Osteocyte (in vitro differentiated cells): ENCODE measurements around the gene RTN4RL1. TPM values are rescaled to one million over a fixed set of nuclear protein-coding genes. Genes with fewer than 3 reads are reported as not detected.

Source experiments
- DNase-seq: peaks from one replicate; pipeline ENCODE4 v3.0.0; 2021; ENCODE audit warnings: mixed read lengths; ENCODE audit not compliant: unreplicated experiment; ENCODE audit errors: extremely low spot score
- H3K27ac Mint-ChIP-seq: one replicate; pipeline ENCODE4 v1.8.0; 2021; ENCODE audit warnings: mild to moderate bottlenecking, mixed read lengths; ENCODE audit not compliant: unreplicated experiment
- H3K27me3 Mint-ChIP-seq: one replicate; pipeline ENCODE4 v1.8.0; 2021; ENCODE audit warnings: mixed read lengths; ENCODE audit not compliant: unreplicated experiment
- H3K36me3 Mint-ChIP-seq: one replicate; pipeline ENCODE4 v1.8.0; 2021; ENCODE audit warnings: mixed read lengths; ENCODE audit not compliant: unreplicated experiment
- H3K4me1 Mint-ChIP-seq: one replicate; pipeline ENCODE4 v1.8.0; 2021; ENCODE audit warnings: mixed read lengths; ENCODE audit not compliant: unreplicated experiment
- H3K4me3 Mint-ChIP-seq: one replicate; pipeline ENCODE4 v1.8.0; 2021; ENCODE audit warnings: mild to moderate bottlenecking, moderate library complexity, mixed read lengths; ENCODE audit not compliant: unreplicated experiment
- H3K9me3 Mint-ChIP-seq: one replicate; pipeline ENCODE4 v1.8.0; 2021; ENCODE audit warnings: mixed read lengths; ENCODE audit not compliant: unreplicated experiment
- total RNA-seq: library from RNA; stranded (reverse); gene quantifications from 2 replicates; pipeline ENCODE4 v1.2.1, GENCODE V29; 2021
- TF ChIP-seq, protein P1 (sequence below): fragments of 200-600 bp; sonication (generic); IDR thresholded peaks from 2 replicates; pipeline ENCODE4 v1.5.0; 2021; ENCODE audit warnings: antibody characterized with exemption, mild to moderate bottlenecking, moderate library complexity

The RTN4RL1 gene
- total RNA-seq, 1 donor from 2014 or later, result 3.7 TPM

DNA sequence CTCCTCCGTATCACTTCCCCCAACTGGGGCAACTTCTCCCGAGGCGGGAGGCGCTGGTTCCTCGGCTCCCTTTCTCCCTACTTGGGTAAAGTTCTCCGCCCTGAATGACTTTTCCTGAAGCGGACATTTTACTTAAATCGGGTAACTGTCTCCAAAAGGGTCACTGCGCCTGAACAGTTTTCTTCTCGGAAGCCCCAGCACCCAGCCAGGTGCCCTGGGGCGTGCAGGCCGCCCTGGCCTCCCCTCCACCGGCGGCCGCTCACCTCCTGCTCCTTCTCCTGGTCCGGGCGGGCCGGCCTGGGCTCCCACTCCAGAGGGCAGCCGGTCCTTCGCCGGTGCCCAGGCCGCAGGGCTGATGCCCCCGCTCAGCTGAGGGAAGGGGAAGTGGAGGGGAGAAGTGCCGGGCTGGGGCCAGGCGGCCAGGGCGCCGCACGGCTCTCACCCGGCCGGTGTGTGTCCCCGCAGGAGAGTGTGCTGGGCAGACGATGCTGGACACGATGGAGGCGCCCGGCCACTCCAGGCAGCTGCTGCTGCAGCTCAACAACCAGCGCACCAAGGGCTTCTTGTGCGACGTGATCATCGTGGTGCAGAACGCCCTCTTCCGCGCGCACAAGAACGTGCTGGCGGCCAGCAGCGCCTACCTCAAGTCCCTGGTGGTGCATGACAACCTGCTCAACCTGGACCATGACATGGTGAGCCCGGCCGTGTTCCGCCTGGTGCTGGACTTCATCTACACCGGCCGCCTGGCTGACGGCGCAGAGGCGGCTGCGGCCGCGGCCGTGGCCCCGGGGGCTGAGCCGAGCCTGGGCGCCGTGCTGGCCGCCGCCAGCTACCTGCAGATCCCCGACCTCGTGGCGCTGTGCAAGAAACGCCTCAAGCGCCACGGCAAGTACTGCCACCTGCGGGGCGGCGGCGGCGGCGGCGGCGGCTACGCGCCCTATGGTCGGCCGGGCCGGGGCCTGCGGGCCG is 31.4 kb upstream of the RTN4RL1 start:
- TF ChIP-seq, protein P1, sequence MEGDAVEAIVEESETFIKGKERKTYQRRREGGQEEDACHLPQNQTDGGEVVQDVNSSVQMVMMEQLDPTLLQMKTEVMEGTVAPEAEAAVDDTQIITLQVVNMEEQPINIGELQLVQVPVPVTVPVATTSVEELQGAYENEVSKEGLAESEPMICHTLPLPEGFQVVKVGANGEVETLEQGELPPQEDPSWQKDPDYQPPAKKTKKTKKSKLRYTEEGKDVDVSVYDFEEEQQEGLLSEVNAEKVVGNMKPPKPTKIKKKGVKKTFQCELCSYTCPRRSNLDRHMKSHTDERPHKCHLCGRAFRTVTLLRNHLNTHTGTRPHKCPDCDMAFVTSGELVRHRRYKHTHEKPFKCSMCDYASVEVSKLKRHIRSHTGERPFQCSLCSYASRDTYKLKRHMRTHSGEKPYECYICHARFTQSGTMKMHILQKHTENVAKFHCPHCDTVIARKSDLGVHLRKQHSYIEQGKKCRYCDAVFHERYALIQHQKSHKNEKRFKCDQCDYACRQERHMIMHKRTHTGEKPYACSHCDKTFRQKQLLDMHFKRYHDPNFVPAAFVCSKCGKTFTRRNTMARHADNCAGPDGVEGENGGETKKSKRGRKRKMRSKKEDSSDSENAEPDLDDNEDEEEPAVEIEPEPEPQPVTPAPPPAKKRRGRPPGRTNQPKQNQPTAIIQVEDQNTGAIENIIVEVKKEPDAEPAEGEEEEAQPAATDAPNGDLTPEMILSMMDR, result no peak
- Mint-ChIP-seq H3K4me3 (peak overlapping the region; percentile 44), H3K27ac (no peak overlapping the region), H3K9me3 (no peaks in the 10 kb centered on the region), H3K4me1 (peaks cover 24% of the 10 kb centered on the region), H3K27me3 (peaks cover 4% of the 10 kb centered on the region), H3K36me3 (peaks cover 13% of the 10 kb centered on the region)
- no peak for DNase-seq

DNA sequence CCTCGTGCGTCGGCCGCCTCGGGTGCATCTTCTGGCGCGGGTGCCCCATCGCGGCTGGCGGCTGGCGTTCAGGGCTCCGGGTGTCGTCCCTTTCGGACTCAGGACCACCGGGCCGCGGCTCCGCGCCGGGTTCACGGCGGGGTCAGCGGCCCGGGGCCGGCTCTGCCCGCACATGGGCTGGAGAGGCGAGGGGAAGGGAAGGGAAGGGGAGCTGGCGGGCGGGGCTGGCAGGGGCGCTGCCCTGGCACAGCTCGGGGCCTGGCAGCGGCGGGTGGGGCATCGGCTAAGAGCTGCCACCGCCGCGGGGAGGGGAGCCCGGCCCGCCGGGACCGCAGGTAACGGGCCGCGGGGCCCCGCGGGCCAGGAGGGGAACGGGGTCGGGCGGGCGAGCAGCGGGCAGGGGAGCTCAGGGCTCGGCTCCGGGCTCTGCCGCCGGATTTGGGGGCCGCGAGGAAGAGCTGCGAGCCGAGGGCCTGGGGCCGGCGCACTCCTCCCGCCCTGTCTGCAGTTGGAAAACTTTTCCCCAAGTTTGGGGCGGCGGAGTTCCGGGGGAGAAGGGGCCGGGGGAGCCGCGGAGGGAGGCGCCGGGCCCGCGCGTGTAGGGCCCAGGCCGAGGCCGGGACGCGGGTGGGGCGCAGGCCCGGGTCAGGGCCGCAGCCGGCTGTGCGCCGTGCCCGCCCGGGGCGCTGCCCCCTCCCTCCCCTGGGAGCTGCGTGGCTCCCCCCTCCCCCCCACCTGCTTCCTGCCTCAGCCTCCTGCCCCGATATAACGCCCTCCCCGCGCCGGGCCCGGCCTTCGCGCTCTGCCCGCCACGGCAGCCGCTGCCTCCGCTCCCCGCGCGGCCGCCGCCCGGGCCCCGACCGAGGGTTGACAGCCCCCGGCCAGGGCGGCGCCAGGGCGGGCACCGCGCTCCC is 30.4 kb upstream of the RTN4RL1 start:
- Mint-ChIP-seq H3K27me3 (peaks cover 4% of the 10 kb centered on the region), H3K27ac (no peak overlapping the region), H3K4me1 (peaks cover 24% of the 10 kb centered on the region), H3K36me3 (peaks cover 8% of the 10 kb centered on the region), H3K9me3 (no peaks in the 10 kb centered on the region), H3K4me3 (peak overlapping the region; percentile 53)
- TF ChIP-seq, protein P1, result no peak
- DNase-seq, result no peak

DNA sequence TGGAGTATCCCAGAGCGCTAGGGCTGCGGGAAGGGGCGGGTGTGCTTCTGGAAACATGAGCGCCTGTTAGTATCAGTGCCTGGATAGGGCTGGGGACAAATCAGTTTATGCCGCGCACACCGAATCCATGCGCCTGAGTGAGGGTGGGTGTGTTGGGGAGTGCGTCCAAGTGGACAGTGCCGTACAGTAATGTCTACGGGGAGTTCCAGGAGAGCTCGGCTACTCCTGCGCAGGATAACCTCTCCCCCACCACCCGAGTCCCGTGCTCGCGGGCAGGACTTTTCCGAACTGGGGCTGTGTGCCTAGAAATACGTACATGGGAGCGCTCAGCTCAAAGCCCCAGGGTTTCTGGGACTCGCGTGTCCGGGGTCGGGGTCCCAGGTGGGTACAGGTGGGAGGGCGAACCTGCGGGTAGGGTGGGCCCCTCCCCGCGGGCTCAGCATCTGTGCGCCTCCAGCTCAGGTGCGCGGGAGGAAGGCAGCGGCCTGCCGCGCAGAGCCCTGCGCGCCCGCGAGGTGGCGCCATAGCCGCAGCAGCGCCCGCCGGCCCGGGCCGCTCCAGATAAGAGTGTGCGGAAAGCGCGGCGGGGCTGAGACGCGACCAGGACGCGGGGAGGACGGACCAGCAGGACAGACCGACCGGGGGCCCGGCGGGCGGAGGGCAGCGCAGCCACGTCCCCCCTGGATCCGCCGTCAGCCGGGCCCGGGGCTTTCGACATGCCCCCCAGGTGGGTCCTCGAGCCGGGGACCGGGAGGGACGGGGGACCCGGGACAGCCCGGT is 29.6 kb upstream of the RTN4RL1 start, which contains the start of gene HIC1:
Gene HIC1 (plus strand): TSS at position 592 of the 780 bp plus-strand sequence. CDS start 1,588 bp downstream, outside the sequence.
- Mint-ChIP-seq H3K9me3 (no peaks in the 10 kb centered on the region), H3K27me3 (peaks cover 4% of the 10 kb centered on the region), H3K4me1 (peaks cover 21% of the 10 kb centered on the region), H3K27ac (no peak within 1 kb of the TSS), H3K36me3 (peaks cover 3% of the 10 kb centered on the region), H3K4me3 (peak within 1 kb of the TSS; percentile 62)
- TF ChIP-seq, protein P1, result peak; percentile 98
- DNase-seq, result peak; percentile 92

DNA sequence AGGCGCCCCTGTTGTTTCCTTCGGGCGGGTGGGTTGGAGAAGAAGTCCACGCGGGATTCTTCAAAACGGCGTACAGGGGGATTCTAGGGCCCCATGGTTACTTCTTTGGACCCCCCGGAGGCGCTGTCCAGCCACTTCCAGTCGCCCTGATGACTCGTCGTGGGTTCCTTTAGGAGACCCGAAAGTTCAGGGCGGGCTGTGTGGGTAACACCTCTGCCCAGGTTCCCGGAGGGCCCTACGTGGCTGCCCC is 29.1 kb upstream of the RTN4RL1 start:
- no peak for DNase-seq
- Mint-ChIP-seq H3K36me3 (no peaks in the 10 kb centered on the region), H3K27me3 (peaks cover 4% of the 10 kb centered on the region), H3K27ac (no peak overlapping the region), H3K9me3 (no peaks in the 10 kb centered on the region), H3K4me1 (peaks cover 22% of the 10 kb centered on the region), H3K4me3 (peak overlapping the region; percentile 62)
- TF ChIP-seq, protein P1, result no peak
